WTC11 (cell line): ENCODE measurements around the gene PIK3CG.

Experiments
- CREB1 ChIP-seq: sonication (generic); formaldehyde crosslinking; IDR thresholded peaks from 2 replicates; pipeline ENCODE4 v1.8.0; 2023; ENCODE audit warnings: mild to moderate bottlenecking, missing genetic modification reagents
- CTCF ChIP-seq: fragments of 200-600 bp; IDR thresholded peaks from 2 replicates; pipeline ENCODE4 v1.8.0; 2022; ENCODE audit warnings: antibody characterized with exemption
- ESRRA ChIP-seq: sonication (generic); formaldehyde crosslinking; IDR thresholded peaks from 2 replicates; pipeline ENCODE4 v1.8.1; 2022; ENCODE audit warnings: mild to moderate bottlenecking, missing genetic modification reagents, borderline replicate concordance
- ETV6 ChIP-seq: sonication (generic); formaldehyde crosslinking; IDR thresholded peaks from 2 replicates; pipeline ENCODE4 v1.8.1; 2022; ENCODE audit warnings: mild to moderate bottlenecking, missing genetic modification reagents
- GABPB1 ChIP-seq: sonication (generic); formaldehyde crosslinking; IDR thresholded peaks from 2 replicates; pipeline ENCODE4 v1.8.1; 2023; ENCODE audit warnings: mild to moderate bottlenecking, missing genetic modification reagents
- NR3C1 ChIP-seq: sonication (generic); formaldehyde crosslinking; conservative IDR thresholded peaks from 2 replicates; pipeline ENCODE4 v1.8.1; 2023; ENCODE audit warnings: low read depth, mild to moderate bottlenecking, missing genetic modification reagents
- SP1 ChIP-seq: sonication (generic); formaldehyde crosslinking; conservative IDR thresholded peaks from 2 replicates; pipeline ENCODE4 v1.8.1; 2022; ENCODE audit warnings: missing genetic modification reagents

- no peak for TF ChIP-seq CTCF
- TF ChIP-seq SP1 (CRISPR knock-in tag): no peak
- TF ChIP-seq NR3C1 (CRISPR knock-in tag): no peak
- no peak for TF ChIP-seq GABPB1 (CRISPR knock-in tag)
- no peak for TF ChIP-seq ESRRA (CRISPR knock-in tag)
- TF ChIP-seq CREB1 (CRISPR knock-in tag): no peak
- no peak for TF ChIP-seq ETV6 (CRISPR knock-in tag)
These were observed 61.8 kb downstream of the PIK3CG start for GRCh38 chr7:106926892-106927291.
